Subcutaneous abdominal adipose tissue (tissue), 5 donors: ENCODE results near the gene ERVFRD-1.
"Not testable (repeated sequence)": the region's sequence is repeated elsewhere in the genome, so short reads cannot be mapped to it uniquely, and the experiment has no call there.

Experiments used
- H3K27ac ChIP-seq: one replicate; pipeline ENCODE4 v1.7.0; 2013; ENCODE audit warnings: low read depth, mild to moderate bottlenecking, inconsistent platforms, low read length, moderate library complexity
- H3K27me3 ChIP-seq, 5 donors: one replicate each; pipeline ENCODE4 v1.7.0; 2013; ENCODE audit warnings: low read length in 5 of 5, inconsistent platforms in 1 of 5; ENCODE audit not compliant: control insufficient read depth in 5 of 5, insufficient read depth in 4 of 5
- H3K36me3 ChIP-seq, 5 donors: one replicate each; pipeline ENCODE4 v1.7.0; 2013; ENCODE audit warnings: low read length in 5 of 5; ENCODE audit not compliant: control insufficient read depth in 5 of 5, insufficient read depth in 5 of 5
- H3K4me1 ChIP-seq, 5 donors: one replicate each; pipeline ENCODE4 v1.7.0; 2013; ENCODE audit warnings: low read length in 5 of 5, mild to moderate bottlenecking in 3 of 5, moderate library complexity in 1 of 5; ENCODE audit not compliant: control insufficient read depth in 5 of 5, insufficient read depth in 5 of 5
- H3K4me3 ChIP-seq, 5 donors: one replicate each; pipeline ENCODE4 v1.7.0; 2013; ENCODE audit warnings: low read length in 5 of 5, low read depth in 1 of 5
- H3K9ac ChIP-seq, 5 donors: one replicate each; pipeline ENCODE4 v1.7.0; 2013; ENCODE audit warnings: low read length in 5 of 5, mild to moderate bottlenecking in 4 of 5, moderate library complexity in 3 of 5
- H3K9me3 ChIP-seq, 5 donors: one replicate each; pipeline ENCODE4 v1.7.0; 2013; ENCODE audit warnings: low read length in 5 of 5; ENCODE audit not compliant: control insufficient read depth in 5 of 5
- donor health status: healthy.
- donor health status: healthy.
- donor health status: healthy.
- donor health status: healthy.
- donor health status: healthy.

Gene ERVFRD-1

DNA sequence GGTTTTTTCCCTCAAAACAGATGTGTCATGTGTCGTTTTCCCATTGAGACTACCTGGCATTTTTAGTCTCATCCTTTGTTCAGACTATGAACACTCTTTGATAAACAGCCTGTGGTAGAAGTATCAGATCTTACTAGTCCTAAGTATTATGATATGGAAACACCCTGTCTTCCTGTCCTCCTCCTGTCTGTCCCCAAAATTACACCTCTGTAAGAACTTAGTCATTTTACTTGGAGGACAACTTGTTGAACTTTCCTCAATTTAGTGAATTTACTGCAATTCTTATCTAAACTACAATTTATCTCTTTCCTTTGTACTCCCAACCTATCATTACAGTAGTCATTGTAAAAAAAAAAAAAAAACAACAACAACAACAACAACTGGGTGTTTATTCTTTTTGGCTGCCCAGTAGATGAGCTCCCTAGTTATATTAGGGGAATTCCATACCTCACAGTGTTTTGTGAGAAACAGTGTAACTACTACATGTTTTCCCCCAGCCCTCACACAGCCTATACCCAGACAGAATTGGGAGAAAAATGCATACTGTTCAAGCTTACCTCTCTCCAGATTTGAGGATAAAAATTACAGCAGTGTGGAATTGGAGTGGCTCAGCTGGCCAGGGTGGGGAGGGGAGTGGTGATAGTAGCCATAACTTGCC, 18.5 kb upstream of the ERVFRD-1 start:
- Histone ChIP-seq H3K4me3 (no peak overlapping the region), H3K9me3 (no peaks in the 10 kb centered on the region), H3K36me3 (peaks cover 4 to 8% (median 6%) of the 10 kb centered on the region in 5 donors), H3K27me3 (no peaks in the 10 kb centered on the region), H3K9ac (no peak overlapping the region), H3K4me1 (peaks cover 0 to 4% (median 0%) of the 10 kb centered on the region in 5 donors), H3K27ac (no peak overlapping the region)

DNA sequence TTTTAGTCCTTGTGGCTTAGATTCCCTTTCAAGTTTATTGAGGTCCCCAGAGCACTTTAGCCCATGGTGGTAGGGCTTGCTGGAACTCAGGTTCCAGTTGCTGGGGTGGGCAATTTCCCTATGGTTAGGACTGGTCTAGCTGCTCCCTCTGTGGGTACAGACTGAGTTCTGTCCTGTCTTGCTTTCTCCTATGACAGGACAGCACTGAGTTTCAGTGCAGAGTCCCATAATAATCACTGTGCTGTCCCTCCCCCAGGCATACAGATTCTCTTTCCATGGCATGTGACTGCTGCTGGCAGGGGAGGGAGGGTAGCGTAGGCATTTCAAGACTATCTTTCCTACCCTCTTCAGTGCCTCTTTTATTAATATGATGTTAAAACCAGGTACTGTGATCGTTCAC, 17.1 kb upstream of the ERVFRD-1 start:
- peaks cover 0 to 4% (median 0%) of the 10 kb centered on the region in 5 donors for H3K4me1 ChIP-seq
- H3K4me3 ChIP-seq, result no peak overlapping the region
- no peak overlapping the region for H3K27ac ChIP-seq
- no peaks in the 10 kb centered on the region for H3K9me3 ChIP-seq
- H3K27me3 ChIP-seq, result no peaks in the 10 kb centered on the region
- H3K9ac ChIP-seq, result no peak overlapping the region
- H3K36me3 ChIP-seq, result peaks cover 0 to 4% (median 0%) of the 10 kb centered on the region in 5 donors

DNA sequence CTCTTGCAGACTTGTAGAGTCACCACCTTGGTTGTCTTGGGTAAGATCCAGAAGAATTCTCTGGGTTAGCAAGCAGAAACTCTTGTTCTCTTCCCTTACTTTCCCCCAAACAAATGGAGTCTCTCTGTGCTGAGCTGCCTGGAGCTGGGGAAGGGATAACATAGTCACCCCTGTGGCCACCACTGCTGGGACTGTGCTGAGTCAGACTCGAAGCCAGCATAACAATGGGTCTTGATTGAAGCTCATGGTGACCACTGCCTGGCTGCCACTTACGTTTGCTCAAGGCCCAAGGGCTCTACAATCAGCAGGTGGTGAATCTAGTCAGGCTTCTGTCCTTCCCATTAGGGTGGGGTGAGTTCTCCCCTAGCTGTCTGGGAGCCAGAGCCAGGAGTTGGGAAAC, 15.4 kb upstream of the ERVFRD-1 start:
- Histone ChIP-seq H3K4me3 (no peak overlapping the region), H3K9me3 (no peaks in the 10 kb centered on the region), H3K4me1 (peaks cover 0 to 11% (median 6%) of the 10 kb centered on the region in 5 donors), H3K27me3 (no peaks in the 10 kb centered on the region), H3K27ac (no peak overlapping the region), H3K9ac (no peak overlapping the region), H3K36me3 (peaks cover 0 to 4% (median 0%) of the 10 kb centered on the region in 5 donors)

DNA sequence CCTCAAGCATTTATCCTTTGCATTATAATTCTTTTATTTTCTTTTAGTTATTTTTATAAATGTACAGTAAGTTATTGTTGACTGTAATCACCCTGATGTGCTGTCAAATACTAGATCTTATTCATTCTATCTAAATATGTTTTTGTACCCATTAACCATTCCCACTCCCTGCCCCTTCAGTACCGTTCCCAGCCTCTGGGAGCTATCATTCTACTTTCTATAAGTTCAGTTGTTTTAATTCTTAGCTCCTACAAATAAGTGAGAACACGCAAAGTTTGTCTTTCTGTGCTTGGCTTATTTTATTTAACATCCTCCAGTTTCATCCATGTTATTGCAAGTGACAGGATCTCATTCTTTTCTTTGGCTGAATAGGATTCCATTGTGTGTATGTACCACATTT, 12.5 kb upstream of the ERVFRD-1 start:
- H3K9me3 ChIP-seq, result no peaks in the 10 kb centered on the region
- H3K4me3 ChIP-seq, result no peak overlapping the region
- peaks cover 0 to 15% (median 10%) of the 10 kb centered on the region in 5 donors for H3K4me1 ChIP-seq
- H3K27ac ChIP-seq, result no peak overlapping the region
- H3K27me3 ChIP-seq, result no peaks in the 10 kb centered on the region
- H3K9ac ChIP-seq, result no peak overlapping the region
- peaks cover 0 to 4% (median 0%) of the 10 kb centered on the region in 5 donors for H3K36me3 ChIP-seq

DNA sequence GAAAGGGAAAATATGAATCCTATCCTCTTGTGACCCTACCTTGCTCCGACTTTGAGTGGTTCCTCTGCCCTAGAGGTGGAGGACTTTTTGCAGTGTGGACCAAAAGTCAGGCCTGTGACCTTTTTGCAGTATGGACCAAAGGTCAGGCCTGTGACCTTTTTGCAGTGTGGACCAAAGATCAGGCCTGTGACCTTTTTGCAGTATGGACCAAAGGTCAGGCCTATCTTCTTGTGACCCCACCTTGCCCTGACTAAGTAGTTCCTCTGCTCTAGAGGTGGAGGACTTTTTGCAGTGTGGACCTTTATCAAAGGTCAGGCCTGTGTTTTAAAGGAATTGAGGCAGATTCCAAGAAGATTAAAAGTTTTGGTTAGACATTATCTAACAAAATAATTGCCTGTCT, 10.9 kb upstream of the ERVFRD-1 start:
- Histone ChIP-seq H3K27me3 (no peaks in the 10 kb centered on the region), H3K9ac (no peak overlapping the region), H3K36me3 (peaks cover 0 to 4% (median 0%) of the 10 kb centered on the region in 5 donors), H3K4me1 (peaks cover 0 to 15% (median 10%) of the 10 kb centered on the region in 5 donors), H3K4me3 (no peak overlapping the region), H3K27ac (no peak overlapping the region), H3K9me3 (no peaks in the 10 kb centered on the region)

DNA sequence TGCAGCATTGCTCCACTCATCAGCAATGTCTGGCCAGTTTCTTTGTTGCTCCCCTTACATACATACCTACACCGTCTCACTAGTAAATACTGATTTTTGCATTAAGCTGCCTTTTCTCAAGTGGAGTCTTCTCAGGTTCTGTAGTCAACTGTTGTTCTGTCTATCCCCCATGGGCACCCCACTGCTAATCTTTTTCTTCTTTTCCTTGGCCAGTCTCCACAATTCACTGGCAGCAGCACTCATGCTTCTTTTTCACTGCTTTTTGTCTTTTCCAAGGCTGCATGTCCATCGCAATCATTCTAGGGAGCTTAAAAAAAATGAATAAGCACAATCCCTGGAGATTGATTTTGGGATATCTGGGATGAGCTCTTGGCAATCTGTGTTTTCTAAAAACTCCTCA, 10.3 kb upstream of the ERVFRD-1 start:
- peaks cover 0 to 1% (median 0%) of the 10 kb centered on the region in 5 donors for H3K36me3 ChIP-seq
- no peak overlapping the region for H3K4me3 ChIP-seq
- H3K9me3 ChIP-seq, result no peaks in the 10 kb centered on the region
- H3K27me3 ChIP-seq, result no peaks in the 10 kb centered on the region
- H3K4me1 ChIP-seq, result peaks cover 0 to 15% (median 10%) of the 10 kb centered on the region in 5 donors
- no peak overlapping the region for H3K27ac ChIP-seq
- no peak overlapping the region for H3K9ac ChIP-seq

DNA sequence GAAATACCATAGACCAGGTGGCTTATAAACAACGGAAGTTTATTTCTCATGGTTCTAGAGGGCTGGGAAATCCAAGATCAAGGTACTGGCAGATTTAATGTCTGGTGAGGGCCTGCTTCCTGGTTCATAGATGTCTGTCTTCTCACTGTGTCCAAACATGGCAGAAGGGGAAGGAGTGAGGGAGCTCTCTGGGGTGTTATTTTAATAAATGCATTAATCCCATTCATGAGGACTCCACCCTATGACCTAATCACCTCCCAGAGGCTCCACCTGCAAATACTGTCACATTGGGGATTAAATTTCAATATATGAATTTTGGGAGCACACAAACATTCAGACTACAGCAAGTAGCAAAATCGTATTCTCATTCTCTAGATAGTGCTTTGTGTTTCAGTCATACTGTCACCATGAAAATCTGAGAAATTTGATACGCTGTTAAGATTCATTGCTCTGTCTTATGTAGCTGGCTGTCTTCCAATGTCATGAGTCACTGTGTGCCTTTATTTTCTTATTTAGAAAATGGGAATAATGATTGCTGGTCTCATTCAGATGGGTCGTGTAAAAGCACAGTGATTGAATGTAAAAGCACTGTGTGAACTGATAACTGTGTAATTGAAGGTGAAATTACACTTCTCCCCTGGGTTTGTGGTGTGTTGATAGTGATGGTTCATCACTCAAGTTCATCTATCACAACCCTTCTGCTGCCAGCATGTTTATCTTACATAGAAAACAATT, 8.9 kb upstream of the ERVFRD-1 start:
- Histone ChIP-seq H3K4me3 (no peak overlapping the region), H3K9ac (no peak overlapping the region), H3K9me3 (no peaks in the 10 kb centered on the region), H3K4me1 (peaks cover 0 to 22% (median 14%) of the 10 kb centered on the region in 5 donors), H3K27me3 (no peaks in the 10 kb centered on the region), H3K27ac (no peak overlapping the region), H3K36me3 (no peaks in the 10 kb centered on the region)

DNA sequence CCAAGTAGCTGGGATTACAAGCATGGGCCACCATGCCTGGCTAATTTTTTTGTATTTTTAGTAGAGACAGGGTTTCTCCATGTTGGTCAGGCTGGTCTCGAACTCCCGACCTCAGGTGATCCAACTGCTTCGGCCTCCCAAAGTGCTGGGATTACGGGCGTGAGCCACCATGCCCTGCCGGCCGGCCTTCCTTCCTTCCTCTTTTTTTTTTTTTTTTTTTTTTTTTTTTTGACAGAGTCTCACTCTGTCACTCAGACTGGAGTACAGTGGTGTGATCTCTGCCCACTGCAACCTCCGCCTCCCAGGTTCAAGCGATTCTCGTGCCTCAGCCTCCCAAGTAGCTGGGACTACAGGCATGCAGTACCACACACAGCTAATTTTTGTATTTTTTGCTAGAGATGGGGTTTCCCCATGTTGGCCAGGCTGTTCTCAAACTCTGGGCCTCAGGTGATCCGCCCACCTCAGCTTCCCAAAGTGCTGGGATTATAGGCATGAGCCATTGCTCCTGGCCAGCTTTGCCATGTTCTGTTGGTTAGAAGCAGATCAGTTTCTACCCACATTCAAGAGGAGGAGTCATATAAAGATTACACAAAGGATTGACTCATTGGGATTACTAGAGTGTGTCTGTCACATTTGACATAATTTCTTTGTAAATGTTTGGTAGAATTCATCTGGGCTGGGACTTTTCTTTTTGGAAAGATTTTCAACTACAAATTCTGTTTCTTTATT, 4.4 kb upstream of the ERVFRD-1 start:
- not testable (repeated sequence) for H3K4me3 ChIP-seq, H3K9ac ChIP-seq
- peaks cover 0 to 12% (median 10%) of the 10 kb centered on the region in 5 donors for H3K4me1 ChIP-seq

DNA sequence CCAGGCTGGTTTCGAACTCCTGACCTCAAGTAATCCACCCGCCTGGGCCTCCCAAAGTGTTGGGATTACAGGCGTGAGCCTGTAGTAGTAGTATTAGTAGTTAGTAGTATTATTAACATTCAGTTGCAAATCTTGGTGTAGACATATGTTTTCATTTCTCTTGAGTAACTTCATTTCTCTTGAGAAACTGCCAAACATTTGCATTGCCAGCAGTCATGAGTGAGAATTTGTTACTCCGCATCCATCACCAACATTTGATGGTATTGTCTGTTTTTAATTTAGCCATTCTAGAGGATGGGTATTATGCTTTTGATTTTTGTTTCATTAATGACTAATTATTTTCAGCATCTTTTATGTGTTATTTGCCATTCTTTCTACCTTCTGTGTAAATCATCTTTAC, 1.5 kb upstream of the ERVFRD-1 start:
- Histone ChIP-seq H3K9ac (no peak overlapping the region), H3K4me3 (no peak overlapping the region), H3K27me3 (no peaks in the 10 kb centered on the region), H3K4me1 (peaks cover 0 to 11% (median 8%) of the 10 kb centered on the region in 5 donors), H3K9me3 (no peaks in the 10 kb centered on the region), H3K36me3 (no peaks in the 10 kb centered on the region), H3K27ac (no peak overlapping the region)

More for the DNA sequence above, 4.4 kb upstream of the ERVFRD-1 start:
- H3K9me3 ChIP-seq, H3K27me3 ChIP-seq, H3K27ac ChIP-seq, H3K36me3 ChIP-seq: not testable (repeated sequence)
